ENCODE data around the gene SHC3.

The SHC3 gene

GRCh38 chr9:89109666-89110065 is 69.0 kb downstream of the SHC3 start:
- DNase-seq (ENCODE audit: low read depth in 2 of 2): no peak

- DNase-seq (ENCODE audit: low read depth in 2 of 2): no peak
Measured at GRCh38 chr9:89107406-89107805, 71.2 kb downstream of the SHC3 start.

DNA sequence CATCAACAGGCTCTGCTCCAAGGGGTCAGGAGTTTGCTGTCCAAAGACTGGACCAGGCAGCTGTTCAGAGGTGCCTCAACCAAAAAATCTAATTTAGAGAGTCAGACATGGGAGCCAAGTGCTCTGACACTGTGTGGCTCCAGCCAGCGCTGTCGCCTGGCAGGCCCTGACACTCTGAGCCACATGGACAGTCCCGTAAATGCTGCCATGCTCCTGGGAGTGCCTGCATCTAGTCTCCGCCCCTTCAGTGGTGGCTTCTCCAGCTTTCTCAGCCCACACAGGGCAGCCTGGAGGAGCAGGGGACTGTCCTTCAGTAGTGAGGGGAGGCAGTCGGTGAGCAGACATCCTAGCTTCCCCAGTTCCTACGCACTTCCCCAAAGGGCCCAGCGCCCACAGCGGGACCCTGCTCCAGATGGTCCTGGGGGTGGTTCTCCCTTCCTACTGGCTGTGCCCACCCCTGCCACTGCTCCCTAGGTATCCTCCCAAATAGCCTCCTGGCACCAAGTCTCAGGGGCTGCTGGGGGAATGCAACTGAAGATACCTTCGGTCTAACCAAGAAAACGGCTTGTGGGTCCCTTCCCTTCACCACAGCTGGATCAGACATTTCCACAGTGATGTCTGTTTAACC is 72.3 kb downstream of the SHC3 start:
- no peak for DNase-seq (ENCODE audit: low read depth in 2 of 2)

DNA sequence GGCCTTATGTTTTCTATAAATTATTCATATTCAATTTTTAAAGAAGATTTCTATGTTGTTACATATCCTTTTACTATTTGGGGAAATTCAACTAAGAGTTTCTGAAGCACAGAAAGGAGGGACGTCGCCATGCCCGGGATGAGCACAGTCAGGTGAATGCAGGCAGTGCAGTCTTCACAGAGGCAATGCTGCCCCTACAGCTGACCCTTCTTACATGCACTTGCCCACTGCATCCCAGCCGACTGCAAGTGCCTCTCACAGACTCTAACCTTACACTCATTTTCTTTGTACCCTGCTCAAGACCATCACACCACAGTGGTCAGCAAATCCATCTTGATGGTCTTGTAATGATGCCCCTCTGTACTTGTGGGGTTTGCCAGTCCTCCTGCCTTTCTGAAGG is 73.8 kb downstream of the SHC3 start:
- DNase-seq (ENCODE audit: low read depth in 2 of 2): no peak

GRCh38 chr9:89097219-89097618 is 81.4 kb downstream of the SHC3 start:
- DNase-seq (ENCODE audit: low read depth in 2 of 2): no peak

GRCh38 chr9:89096807-89097206 is 81.8 kb downstream of the SHC3 start:
- no peak for DNase-seq (ENCODE audit: low read depth in 2 of 2)

DNA sequence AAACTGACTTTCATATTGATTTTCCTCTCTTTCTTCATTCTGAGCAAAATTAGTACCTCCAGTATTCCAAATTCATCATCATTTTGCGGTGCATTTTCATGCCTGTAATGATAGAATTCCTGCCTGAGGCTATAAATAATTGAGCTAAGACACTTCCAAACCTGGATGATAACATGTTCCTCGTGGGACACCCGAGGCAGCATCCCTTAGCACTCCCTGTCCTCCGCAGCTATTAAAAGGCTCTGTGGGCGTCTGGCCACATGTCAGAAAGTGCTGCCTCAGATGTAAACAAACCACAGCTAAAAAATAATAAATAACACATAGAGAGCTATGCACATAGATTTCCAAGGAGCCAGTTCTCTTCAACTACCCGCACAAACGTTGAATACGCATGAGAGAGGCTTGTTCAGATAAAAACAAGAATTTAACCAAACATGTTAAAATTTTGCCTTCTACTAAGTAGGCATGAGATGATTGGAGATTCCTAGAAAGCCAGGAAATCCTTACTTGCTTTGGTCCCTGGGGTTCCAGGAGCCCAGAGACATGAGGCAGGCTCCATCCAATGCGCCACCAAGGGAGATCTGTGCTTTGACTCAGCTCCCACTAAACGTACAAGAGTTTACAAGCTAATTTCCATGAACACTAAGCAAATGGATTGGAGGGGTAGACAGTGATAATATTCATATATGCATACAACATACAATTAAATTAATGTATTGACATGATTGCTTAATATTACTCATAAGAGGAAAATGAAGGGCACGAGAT is 82.7 kb downstream of the SHC3 start:
- no peak for DNase-seq (ENCODE audit: low read depth in 2 of 2)

GRCh38 chr9:89093201-89093975 is 85.2 kb downstream of the SHC3 start:
- DNase-seq (ENCODE audit: low read depth in 2 of 2): no peak

DNA sequence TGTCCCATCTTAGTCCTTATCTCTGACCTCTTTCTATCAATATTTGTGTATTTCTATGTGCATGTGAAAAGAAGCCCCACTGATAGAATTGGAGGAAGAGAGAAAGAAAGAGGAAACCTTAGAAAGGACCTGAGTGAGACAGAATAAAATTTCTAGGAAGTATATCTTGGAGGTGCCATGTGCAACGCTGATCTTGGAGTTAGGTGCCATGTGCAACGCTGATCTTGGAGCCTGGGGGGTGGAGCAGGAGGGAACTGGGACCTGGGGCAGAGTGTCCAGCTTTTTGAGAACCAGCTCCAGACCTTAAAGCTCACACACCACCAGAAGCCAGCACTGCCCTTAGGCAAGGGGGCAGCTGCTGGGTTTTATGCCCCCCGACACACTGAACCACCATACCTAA is 89.4 kb downstream of the SHC3 start:
- DNase-seq (ENCODE audit: low read depth in 2 of 2): no peak

- no peak for DNase-seq (ENCODE audit: low read depth in 2 of 2)
Measured at GRCh38 chr9:89083626-89084025, 95.0 kb downstream of the SHC3 start.

DNA sequence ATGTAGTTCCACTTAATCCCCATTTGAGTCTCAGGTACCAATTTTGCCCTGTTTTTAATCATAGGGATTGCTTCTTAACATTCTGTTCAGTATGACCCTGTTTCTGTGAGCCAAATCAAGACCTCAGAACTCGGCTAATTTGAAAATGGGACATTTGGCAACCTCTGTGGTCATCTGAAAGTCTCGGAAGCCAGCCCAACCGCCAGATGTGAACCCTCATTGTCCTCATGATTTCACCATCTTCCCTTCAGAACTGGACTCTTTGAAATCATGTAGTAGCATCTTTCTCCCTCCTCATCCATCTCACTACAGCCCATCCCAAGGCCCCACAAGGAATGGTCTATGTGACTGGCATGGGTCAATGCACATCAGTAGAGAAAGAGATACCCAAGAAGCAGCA is 98.4 kb downstream of the SHC3 start:
- DNase-seq (ENCODE audit: low read depth in 2 of 2): no peak

- no peak for DNase-seq (ENCODE audit: low read depth in 2 of 2)
Measured at GRCh38 chr9:89079391-89079790, 99.2 kb downstream of the SHC3 start.

DNA sequence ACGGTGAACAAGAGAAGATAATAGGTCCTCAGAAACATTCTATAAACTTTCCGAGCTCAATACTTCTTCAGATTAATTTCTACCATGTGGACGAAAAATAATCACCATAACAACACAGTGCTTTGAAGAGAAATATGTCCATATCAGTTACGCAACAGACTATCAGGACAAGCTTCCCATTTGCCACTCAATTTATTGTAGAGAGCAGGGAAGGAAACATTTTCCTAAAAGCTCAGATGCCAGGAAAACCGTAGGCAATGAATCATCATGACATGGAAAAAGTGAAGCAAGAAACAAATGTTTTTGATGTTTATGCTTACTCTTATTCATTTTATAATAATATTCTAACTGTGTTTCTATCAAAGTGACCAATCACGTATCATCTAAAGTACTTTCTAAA is 99.8 kb downstream of the SHC3 start:
- DNase-seq (ENCODE audit: low read depth in 2 of 2): no peak

DNA sequence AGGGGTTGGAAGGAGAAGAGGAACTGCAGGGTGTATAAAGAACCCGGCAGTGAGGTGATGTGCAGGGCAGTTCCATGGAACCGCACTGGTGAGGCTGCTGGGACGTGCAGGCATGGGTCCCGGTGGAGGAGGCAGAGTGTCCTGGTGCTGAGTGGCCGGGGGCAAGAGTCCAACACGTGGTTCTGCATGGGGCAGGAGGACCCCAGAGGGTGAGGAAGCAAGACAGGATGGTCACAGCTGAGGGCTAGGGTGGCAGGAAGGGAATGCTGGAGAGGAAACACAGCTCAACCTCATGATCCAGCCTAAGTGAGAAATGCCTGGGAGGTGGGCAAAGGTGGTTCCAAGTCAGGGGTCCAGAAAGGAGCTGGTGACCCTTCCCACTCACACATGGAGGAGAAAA is 100.2 kb downstream of the SHC3 start:
- DNase-seq (ENCODE audit: low read depth in 2 of 2): no peak

- DNase-seq (ENCODE audit: low read depth in 2 of 2): no peak
Measured at GRCh38 chr9:89077519-89077918, 101.1 kb downstream of the SHC3 start.

- DNase-seq (ENCODE audit: low read depth in 2 of 2): no peak
Measured at GRCh38 chr9:89073397-89073796, 105.2 kb downstream of the SHC3 start.

- DNase-seq (ENCODE audit: low read depth in 2 of 2): no peak
Measured at GRCh38 chr9:89071591-89071990, 107.0 kb downstream of the SHC3 start.

DNA sequence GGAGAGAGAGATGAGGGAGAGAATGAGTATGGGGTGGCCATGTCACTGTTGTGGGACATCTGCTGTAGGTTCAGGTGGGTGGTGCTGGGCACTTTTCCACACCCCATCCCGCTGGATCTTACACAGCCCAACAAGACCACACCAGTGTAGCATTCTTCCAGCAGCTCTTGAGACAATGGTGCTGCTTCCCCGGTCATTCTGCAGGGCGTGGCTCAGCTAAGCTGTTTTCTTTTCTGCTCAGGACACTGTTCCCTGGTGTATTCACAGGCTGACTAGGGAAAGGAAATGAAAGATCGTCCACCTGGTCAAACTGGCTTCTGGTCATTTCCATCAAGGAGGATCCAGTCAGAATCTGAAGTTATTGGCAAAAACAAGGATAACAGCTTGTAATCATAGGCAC is 111.8 kb downstream of the SHC3 start:
- DNase-seq (ENCODE audit: low read depth in 2 of 2): no peak

- no peak for DNase-seq (ENCODE audit: low read depth in 2 of 2)
Measured at GRCh38 chr9:89065921-89066320, 112.7 kb downstream of the SHC3 start.

GRCh38 chr9:89060790-89061189 is 117.8 kb downstream of the SHC3 start:
- no peak for DNase-seq (ENCODE audit: low read depth in 2 of 2)

DNA sequence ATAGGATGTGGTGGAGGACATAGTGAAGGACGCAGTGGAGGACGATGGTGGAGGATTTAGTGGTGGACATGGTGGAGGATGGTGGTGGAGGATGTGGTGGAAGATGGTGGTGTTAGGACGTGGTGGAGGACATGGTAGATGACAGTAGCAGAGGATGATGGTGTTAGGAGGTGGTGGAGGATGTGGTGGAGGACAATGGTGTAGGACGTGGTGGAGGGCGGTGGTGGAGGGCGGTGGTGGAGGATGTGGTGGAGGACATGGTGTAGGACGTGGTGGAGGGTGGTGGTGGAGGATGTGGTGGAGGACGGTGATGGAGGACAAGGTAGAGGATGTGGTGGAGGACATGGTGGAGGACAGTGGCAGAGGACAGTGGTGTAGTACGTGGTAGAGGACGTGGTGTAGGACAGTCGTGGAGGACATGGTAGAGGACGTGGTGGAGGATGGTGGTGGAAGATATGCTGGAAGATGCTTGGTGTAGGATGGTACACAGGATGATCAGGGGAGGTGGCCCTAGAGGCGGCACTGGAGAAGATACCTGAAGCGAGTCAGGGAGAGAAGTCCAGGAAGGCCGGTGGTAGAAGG is 118.6 kb downstream of the SHC3 start:
- no peak for DNase-seq (ENCODE audit: low read depth in 2 of 2)

DNA sequence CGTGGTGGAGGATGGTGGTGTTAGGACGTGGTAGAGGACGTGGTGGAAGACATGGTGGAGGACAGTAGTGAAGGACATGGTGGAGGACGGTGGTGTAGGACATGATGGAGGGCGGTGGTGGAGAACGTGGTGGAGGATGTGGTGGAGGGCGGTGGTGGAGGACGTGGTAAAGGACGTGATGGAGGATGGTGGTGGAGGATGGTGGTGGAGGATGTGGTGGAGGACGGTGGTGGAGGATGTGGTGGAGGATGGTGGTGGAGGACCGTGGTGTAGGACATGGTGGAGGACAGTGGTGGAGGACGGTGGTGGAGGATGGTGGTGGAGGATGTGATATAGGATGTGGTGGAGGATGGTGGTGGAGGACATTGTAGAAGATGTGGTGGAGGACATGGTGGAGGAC is 119.7 kb downstream of the SHC3 start:
- DNase-seq (ENCODE audit: low read depth in 2 of 2): no peak
